OCI-M1 (cell line): ENCODE measurements around the gene OR5AP2.
"Not testable (repeated sequence)": the region's sequence is repeated elsewhere in the genome, so short reads cannot be mapped to it uniquely, and the experiment has no call there.

Experiments
- DNase-seq: peaks from one replicate; lab custom pipeline; 2025; lab: John Stamatoyannopoulos, UW

OR5AP2 gene

GRCh38 chr11:56642339-56642738 lies at the start of gene OR5AP2:
Gene OR5AP2 (minus strand): TSS chr11:56642439. CDS start chr11:56642439, 0 bp downstream.
- no peak for DNase-seq

- not testable (repeated sequence) for DNase-seq
Observed at GRCh38 chr11:56691179-56691578, 48.9 kb upstream of the OR5AP2 start.

GRCh38 chr11:56688554-56689100 lies 46.4 kb upstream of the OR5AP2 start:
- no peak for DNase-seq

- DNase-seq, result no peak
Observed at GRCh38 chr11:56670984-56671383, 28.7 kb upstream of the OR5AP2 start.

DNA sequence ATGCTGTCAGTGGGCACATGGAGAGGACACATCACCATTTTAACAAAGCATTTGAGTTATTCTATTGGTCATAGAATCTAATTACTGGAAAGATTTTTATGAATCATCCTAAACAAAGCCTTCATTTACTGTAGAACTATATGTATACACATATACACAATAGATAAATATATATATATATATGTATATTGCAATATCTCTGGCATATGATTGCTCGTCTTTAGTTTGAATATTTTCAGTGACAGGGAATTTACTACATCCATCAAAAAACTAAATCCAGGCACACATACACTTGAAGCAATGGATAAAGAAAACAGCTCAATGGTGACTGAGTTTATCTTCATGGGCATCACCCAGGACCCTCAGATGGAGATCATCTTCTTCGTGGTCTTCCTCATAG lies 21.1 kb upstream of the OR5AP2 start, which contains the start of gene OR5AR1:
TSS of gene OR5AR1 (plus strand) at position 301 of the 400 bp plus-strand sequence. CDS start at position 301, 0 bp downstream.
- DNase-seq, result no peak

DNA sequence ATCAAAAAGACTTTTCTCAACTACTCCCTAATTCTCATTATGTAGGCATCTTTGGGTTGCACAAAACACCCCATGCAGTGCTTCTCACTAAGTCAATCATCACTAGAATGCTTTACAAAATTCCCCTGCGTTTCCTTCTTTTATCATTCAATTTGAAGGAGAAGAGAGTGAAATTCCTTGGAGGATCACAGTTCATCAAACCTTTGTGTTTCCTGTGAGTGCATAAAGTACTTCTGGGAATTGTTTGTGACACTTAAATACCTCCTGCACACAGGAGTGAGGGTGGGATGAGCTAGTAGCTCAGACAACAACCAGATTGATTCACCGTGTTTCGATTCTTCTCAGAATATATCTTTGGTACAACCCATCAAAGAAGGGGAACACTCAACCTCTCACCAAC lies 17.5 kb upstream of the OR5AP2 start:
- DNase-seq, result no peak

- no peak for DNase-seq
Observed at GRCh38 chr11:56637500-56637899, 4.7 kb downstream of the OR5AP2 start.

DNA sequence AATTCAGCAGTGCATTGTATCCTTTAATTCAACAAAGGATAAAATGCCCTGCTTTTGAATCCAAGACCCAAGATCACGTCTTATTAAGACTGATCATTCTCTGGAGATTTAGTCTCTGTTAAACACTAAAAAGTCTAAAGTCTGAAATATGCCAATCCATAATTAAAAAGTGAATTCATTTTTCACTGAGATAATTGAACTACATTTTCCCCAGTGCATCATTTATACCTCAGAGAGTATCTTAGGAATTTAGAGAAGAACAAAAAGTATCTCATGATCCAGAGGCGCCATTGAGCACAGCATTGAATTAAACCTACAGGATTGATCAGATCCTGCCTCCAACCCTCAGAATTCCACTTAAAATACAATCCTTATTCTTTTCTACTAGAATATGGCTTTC lies 5.4 kb downstream of the OR5AP2 start:
- no peak for DNase-seq

GRCh38 chr11:56632329-56632728 lies 9.9 kb downstream of the OR5AP2 start:
- DNase-seq, result no peak

DNA sequence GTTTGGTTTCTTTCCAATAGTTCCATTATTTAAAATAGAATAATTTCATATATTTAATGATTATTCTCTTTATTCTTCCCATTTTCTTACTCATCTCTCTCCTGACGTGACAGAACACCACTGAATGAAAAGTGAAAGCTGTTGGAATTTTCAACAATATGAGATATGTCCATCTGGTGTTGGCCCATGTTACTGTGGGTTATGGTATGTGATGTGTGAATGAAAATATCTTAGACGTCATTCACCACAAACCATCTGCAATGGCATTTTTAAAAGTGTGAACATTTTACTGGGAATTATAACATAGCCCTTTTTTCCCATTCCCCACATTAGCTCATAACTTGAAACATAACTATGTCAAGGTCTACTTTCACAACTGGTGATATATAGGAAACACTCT lies 16.3 kb downstream of the OR5AP2 start:
- no peak for DNase-seq

DNA sequence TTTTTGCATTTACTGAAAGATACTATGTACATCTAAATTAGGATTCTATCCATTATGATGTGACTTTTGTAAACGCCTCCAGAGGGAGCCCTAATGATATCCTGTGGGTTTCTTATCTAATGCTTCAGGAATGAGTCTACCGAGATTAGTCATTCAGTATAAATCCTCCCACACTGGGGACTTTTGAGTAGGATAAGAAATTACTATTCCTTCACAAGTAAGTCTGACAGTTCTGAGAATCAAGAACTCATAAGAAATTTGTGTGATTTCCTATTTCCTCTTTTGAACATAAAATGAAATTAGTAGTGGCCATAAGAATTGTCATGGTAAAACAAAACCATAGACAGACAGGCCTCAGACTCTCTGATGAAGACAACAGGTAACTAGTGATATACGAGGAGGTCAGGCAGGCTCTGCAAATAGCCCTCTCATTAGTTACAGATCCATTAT lies 17.6 kb downstream of the OR5AP2 start:
- DNase-seq, result peak; percentile 92

DNA sequence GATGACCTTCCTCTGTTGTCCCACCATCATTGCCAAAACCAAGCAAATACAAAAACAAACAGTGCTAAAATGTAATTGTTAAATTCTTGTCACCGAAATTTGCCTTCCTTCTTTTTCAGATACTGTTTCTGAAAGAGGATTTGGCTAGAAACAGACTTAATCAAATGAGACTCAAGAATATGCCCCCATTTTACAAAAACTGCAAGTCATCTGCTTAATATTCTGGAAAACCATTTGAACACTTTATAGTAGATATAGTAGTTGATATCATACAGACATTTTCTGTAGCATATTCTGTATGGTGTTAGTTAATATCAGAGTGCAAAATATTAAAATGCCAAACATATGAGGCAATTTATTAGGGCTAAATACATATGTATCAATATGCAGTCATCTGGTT lies 31.1 kb downstream of the OR5AP2 start:
- no peak for DNase-seq

DNA sequence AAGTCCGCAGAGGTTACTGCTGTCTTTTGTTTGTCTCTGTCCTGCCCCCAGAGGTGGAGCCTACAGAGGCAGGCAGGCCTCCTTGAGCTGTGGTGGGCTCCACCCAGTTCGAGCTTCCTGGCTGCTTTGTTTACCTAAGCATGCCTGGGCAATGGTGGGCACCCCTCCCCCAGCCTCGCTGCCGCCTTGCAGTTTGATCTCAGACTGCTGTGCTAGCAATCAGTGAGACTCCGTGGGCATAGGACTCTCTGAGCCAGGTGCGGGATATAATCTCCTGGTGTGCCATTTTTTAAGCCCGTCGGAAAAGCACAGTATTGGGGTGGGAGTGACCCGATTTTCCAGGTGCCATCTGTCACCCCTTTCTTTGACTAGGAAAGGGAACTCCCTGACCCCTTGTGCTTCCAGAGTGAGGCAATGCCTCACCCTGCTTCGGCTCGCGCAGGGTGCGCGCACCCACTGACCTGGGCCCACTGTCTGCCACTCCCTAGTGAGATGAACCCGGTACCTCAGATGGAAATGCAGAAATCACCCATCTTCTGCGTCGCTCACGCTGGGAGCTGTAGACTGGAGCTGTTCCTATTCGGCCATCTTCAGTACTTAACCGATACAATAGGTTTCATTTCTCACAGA lies 50.0 kb downstream of the OR5AP2 start:
- DNase-seq, result not testable (repeated sequence)
